B cell (primary cell): ENCODE results near the gene ZNF688. TPM values are rescaled to one million over a fixed set of nuclear protein-coding genes. Genes with fewer than 3 reads are reported as not detected.
A peak's percentile ranks its signal among the peaks of the same experiment; 100 is the strongest.

Experiments
- ATAC-seq: fragments of 200-7000 bp; cut with Tn5 transposase; one replicate; pipeline ENCODE4 v1.10.0; 2021; ENCODE audit warnings: low read depth, mild to moderate bottlenecking, moderate number of reproducible peaks, moderate library complexity
- CTCF ChIA-PET: fragments of 350-600 bp; sonication (Branson Sonifier 250); formaldehyde crosslinking; loops from one replicate; lab custom pipeline; 2021; ENCODE audit warnings: antibody characterized with exemption, inconsistent platforms; lab: Charles Lee
- POLR2A ChIA-PET: fragments of 350-600 bp; sonication (Branson Sonifier 250); formaldehyde crosslinking; loops from one replicate; lab custom pipeline; 2021; ENCODE audit warnings: antibody characterized with exemption; lab: Charles Lee
- DNase-seq: peaks from one replicate; pipeline ENCODE4 v3.0.0; 2013
- H2AFZ ChIP-seq: 2 replicates; pipeline ENCODE4 v1.6.1; 2012; ENCODE audit warnings: mild to moderate bottlenecking, low read depth, low read length; ENCODE audit not compliant: insufficient read depth, poor library complexity, severe bottlenecking
- H3K27ac ChIP-seq, 2 donors: 1 replicate in 1 of 2; 2 replicates in 1 of 2; pipeline ENCODE4 v1.5.1; 2012 to 2013; ENCODE audit warnings: low read length in 2 of 2, mild to moderate bottlenecking in 2 of 2, moderate library complexity in 1 of 2
- H3K27me3 ChIP-seq, 4 experiments: fragments of 200-600 bp in 1 of 4; sonication (generic) in 1 of 4; replicated peaks in 1 of 4; 1 replicate in 2 of 4; 2 replicates in 2 of 4; pipeline versions ENCODE4 v1.6.1 to v1.7.0; 2013 to 2016; ENCODE audit warnings: low read length in 3 of 4, mild to moderate bottlenecking in 2 of 4, mixed read lengths in 1 of 4, moderate library complexity in 1 of 4; ENCODE audit not compliant: insufficient read depth in 4 of 4, control insufficient read depth in 3 of 4; ENCODE audit errors: control extremely low read depth in 1 of 4
- H3K36me3 ChIP-seq, 2 experiments: replicated peaks in 1 of 2; 1 replicate in 1 of 2; 2 replicates in 1 of 2; pipeline versions ENCODE4 v1.6.1 to v1.7.1; 2013; ENCODE audit warnings: low read length in 1 of 2; ENCODE audit not compliant: insufficient read depth in 2 of 2, control insufficient read depth in 1 of 2; ENCODE audit errors: control extremely low read depth in 1 of 2, extremely low read depth in 1 of 2
- H3K4me1 ChIP-seq, 2 donors: fragments of 200-600 bp in 1 of 2; sonication (generic) in 1 of 2; 1 replicate in 1 of 2; 2 replicates in 1 of 2; pipeline versions ENCODE4 v1.5.1 to v1.6.1; 2013 to 2017; ENCODE audit warnings: low read length in 2 of 2; ENCODE audit not compliant: control insufficient read depth in 2 of 2, insufficient read depth in 2 of 2
- H3K4me2 ChIP-seq: replicated peaks from 2 replicates; pipeline ENCODE3; 2012; ENCODE audit warnings: mild to moderate bottlenecking, low read depth, low read length; ENCODE audit not compliant: poor library complexity, severe bottlenecking
- H3K4me3 ChIP-seq, 5 experiments: fragments of 200-600 bp in 1 of 5; sonication (generic) in 1 of 5; 1 replicate in 3 of 5; 2 replicates in 2 of 5; pipeline versions ENCODE4 v1.5.1 to v1.7.0; 2011 to 2016; ENCODE audit warnings: low read length in 4 of 5, mild to moderate bottlenecking in 4 of 5, low read depth in 2 of 5, control low read depth in 1 of 5, moderate library complexity in 1 of 5; ENCODE audit not compliant: insufficient read depth in 1 of 5; ENCODE audit errors: control extremely low read depth in 1 of 5, extremely low read depth in 1 of 5
- H3K79me2 ChIP-seq: fragments of 200-600 bp; sonication (generic); one replicate; pipeline ENCODE4 v1.6.0; 2016; ENCODE audit warnings: low read length; ENCODE audit not compliant: control insufficient read depth, insufficient read depth
- H3K9ac ChIP-seq: fragments of 200-600 bp; sonication (generic); 2 replicates; pipeline ENCODE4 v1.6.1; 2017; ENCODE audit warnings: mild to moderate bottlenecking, low read length, moderate library complexity
- H3K9me3 ChIP-seq, 3 donors: one replicate each; pipeline versions ENCODE4 v1.6.1 to v1.7.1; 2013; ENCODE audit warnings: low read length in 2 of 3; ENCODE audit not compliant: control insufficient read depth in 2 of 3, insufficient read depth in 1 of 3; ENCODE audit errors: control extremely low read depth in 1 of 3
- H4K20me1 ChIP-seq: 2 replicates; pipeline ENCODE4 v1.6.0; 2012; ENCODE audit warnings: mild to moderate bottlenecking, low read length; ENCODE audit not compliant: insufficient read depth, control insufficient read depth, poor library complexity, severe bottlenecking
- H3K27ac Mint-ChIP-seq: one replicate; pipeline ENCODE4 v1.8.0; 2021; ENCODE audit warnings: mixed read lengths
- H3K27me3 Mint-ChIP-seq: one replicate; pipeline ENCODE4 v1.8.0; 2021; ENCODE audit warnings: mixed read lengths
- H3K4me1 Mint-ChIP-seq: one replicate; pipeline ENCODE4 v1.8.0; 2021; ENCODE audit warnings: mixed read lengths
- H3K4me3 Mint-ChIP-seq: one replicate; pipeline ENCODE4 v1.8.0; 2021; ENCODE audit warnings: mixed read lengths
- H3K9me3 Mint-ChIP-seq: one replicate; pipeline ENCODE4 v1.8.0; 2022; ENCODE audit warnings: mixed read lengths; ENCODE audit not compliant: insufficient read depth
- EZH2 ChIP-seq: IDR thresholded peaks from 2 replicates; pipeline ENCODE4 v1.6.1; 2012; ENCODE audit warnings: borderline replicate concordance, low read depth, mild to moderate bottlenecking, moderate library complexity, low read length; ENCODE audit not compliant: insufficient read depth, poor library complexity, severe bottlenecking
- WGBS: methylation state at CpG from one replicate; pipeline ENCODE4 v1.1.5; 2013; ENCODE audit warnings: missing lambda C conversion rate; ENCODE audit not compliant: insufficient coverage; 5-methylcytosine and 5-hydroxymethylcytosine counted together
- intact Hi-C: fragments of 100-400 bp; cut with micrococcal nuclease; formaldehyde crosslinking; loops from one replicate; pipeline ENCODE4 v1.10.0; 2022
- polyA plus RNA-seq: library from polyadenylated mRNA; depleted of rRNA; stranded (reverse); fragments of >200 nt; gene quantifications from 2 replicates; pipeline ENCODE4 v1.2.3, GENCODE V29; 2012
- total RNA-seq, 2 donors: library from RNA; stranded (reverse); fragments of 120-200 nt in 1 of 2; gene quantifications; 1 replicate in 1 of 2; 2 replicates in 1 of 2; pipeline versions ENCODE4 v1.2.3 to v1.2.4, GENCODE V29; 2013 to 2022
- TF ChIP-seq, protein P1 (sequence below): fragments of 200-600 bp; IDR thresholded peaks from one replicate; pipeline ENCODE4 v1.8.0; 2022; ENCODE audit warnings: antibody characterized with exemption, mild to moderate bottlenecking

The ZNF688 gene
- total and polyA plus RNA-seq, 2 donors (not counting 1 experiment from before 2014, with no cell fraction given) = 20.6 to 23.1 TPM

GRCh38 chr16:30555315-30556124 is 16.0 kb downstream of the ZNF688 start:
- no peak overlapping the region for H3K27ac Mint-ChIP-seq
- CTCF ChIA-PET = interaction anchor here (1.0 to 1.1 kb wide), 2 partner anchors 19 to 43 kb away, joined by 3 read pairs; no protein-coding TSS in a partner anchor
- H3K4me1 ChIP-seq = peaks cover 10 to 24% of the 10 kb centered on the region in 2 donors

More at GRCh38 chr16:30555315-30556124, 16.0 kb downstream of the ZNF688 start:
- Mint-ChIP-seq H3K4me3 (peak overlapping the region; percentile 67), H3K9me3 (no peaks in the 10 kb centered on the region), H3K27me3 (no peaks in the 10 kb centered on the region), H3K4me1 (peaks cover 38% of the 10 kb centered on the region)
- no peak overlapping the region for H3K4me3 ChIP-seq
- no peak overlapping the region for H2AFZ ChIP-seq
- POLR2A ChIA-PET = interaction anchor here (1.0 kb wide), 1 partner anchor 21 kb away, joined by 3 read pairs; the partner anchor contains the start of gene ZNF747
- H3K9ac ChIP-seq = no peak overlapping the region
- peaks cover 55% of the 10 kb centered on the region for H3K79me2 ChIP-seq
- 98% methylated on average over 69 of the region's 69 CpGs for WGBS
- DNase-seq = no peak
- H4K20me1 ChIP-seq = no peaks in the 10 kb centered on the region
- H3K36me3 ChIP-seq = peaks cover 0 to 17% of the 10 kb centered on the region in 2 experiments
- TF ChIP-seq, protein P1, sequence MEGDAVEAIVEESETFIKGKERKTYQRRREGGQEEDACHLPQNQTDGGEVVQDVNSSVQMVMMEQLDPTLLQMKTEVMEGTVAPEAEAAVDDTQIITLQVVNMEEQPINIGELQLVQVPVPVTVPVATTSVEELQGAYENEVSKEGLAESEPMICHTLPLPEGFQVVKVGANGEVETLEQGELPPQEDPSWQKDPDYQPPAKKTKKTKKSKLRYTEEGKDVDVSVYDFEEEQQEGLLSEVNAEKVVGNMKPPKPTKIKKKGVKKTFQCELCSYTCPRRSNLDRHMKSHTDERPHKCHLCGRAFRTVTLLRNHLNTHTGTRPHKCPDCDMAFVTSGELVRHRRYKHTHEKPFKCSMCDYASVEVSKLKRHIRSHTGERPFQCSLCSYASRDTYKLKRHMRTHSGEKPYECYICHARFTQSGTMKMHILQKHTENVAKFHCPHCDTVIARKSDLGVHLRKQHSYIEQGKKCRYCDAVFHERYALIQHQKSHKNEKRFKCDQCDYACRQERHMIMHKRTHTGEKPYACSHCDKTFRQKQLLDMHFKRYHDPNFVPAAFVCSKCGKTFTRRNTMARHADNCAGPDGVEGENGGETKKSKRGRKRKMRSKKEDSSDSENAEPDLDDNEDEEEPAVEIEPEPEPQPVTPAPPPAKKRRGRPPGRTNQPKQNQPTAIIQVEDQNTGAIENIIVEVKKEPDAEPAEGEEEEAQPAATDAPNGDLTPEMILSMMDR = no peak
- TF ChIP-seq EZH2 = no peak
- no peaks in the 10 kb centered on the region for H3K27me3 ChIP-seq
- no peak overlapping the region for H3K4me2 ChIP-seq
- no peak for ATAC-seq
- H3K27ac ChIP-seq = no peak overlapping the region
- intact Hi-C loops = loop anchor here (5.0 kb wide), 1 partner anchor 902 kb away; the partner anchor contains the start of gene ARMC5
- H3K9me3 ChIP-seq = peaks cover 0 to 6% (median 0%) of the 10 kb centered on the region in 3 donors
